ENCODE results near the gene CA12. TPM values are rescaled to one million over a fixed set of nuclear protein-coding genes. Genes with fewer than 3 reads are reported as not detected.
"Not testable (repeated sequence)": the region's sequence is repeated elsewhere in the genome, so short reads cannot be mapped to it uniquely, and the experiment has no call there.

CA12 gene
- under 1 TPM; 0.32 to 0.46 TPM for total RNA-seq

DNA sequence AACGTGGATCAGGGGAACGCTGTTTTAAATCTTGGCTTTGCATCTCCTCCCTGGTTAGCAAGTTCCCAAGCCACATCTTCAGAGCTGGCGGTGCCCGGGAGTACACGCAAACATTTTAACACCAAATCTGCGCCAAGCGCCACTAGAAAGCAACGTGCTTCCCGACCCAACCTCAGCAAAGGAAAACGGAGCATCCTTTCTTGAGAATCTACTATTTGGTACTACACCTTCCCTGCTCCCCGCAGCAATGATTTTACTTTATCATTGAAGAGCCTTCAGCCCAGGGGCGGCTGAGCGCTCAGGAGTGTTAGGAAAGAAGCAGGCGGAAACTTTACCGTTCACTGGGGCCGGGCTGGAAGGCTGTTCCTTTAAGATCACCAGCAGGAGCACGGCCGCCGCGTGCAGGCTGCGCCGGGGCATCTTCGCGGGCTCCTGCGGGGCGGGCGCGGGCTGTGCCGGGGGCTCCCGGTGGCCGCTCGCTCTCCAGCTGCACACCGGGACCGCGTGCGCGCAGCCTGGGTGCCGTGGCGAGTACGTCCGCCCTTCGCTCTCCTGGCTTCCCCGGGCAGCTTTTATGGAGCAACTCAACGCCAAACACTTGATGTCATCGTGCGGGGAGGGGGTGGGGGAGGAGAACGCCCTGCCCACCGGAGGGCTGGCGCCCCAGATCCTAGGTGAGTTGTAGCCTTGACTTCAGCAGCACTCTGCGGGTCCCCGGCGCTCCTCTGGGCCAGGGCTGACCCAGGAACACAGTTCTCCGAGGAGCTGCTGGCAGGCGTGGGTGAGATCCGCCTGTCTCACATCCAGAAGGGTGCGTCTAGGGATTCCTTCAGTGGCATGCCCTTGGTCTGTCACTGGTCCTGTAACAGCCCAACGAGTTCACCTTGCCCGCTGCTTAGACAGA is at the start of gene CA12:
TSS of gene CA12 (minus strand) at position 546 of the 904 bp plus-strand sequence. CDS start at position 420, 126 bp downstream.
- no peaks in the 10 kb centered on the region for H3K9me3 Mint-ChIP-seq (ENCODE audit: low read depth)
- CTCF ChIA-PET = interaction anchor here (0.6 to 1.6 kb wide), 3 partner anchors 8 to 85 kb away, joined by 3 to 6 read pairs (median 5); no protein-coding TSS in a partner anchor
- peak; percentile 44 for DNase-seq
- peaks cover 65% of the 10 kb centered on the region for H3K27me3 Mint-ChIP-seq
- H3K36me3 Mint-ChIP-seq (ENCODE audit: low read depth) = no peaks in the 10 kb centered on the region
- ATAC-seq = peak; percentile 66
- POLR2A ChIA-PET = no interaction called here
- peak within 1 kb of the TSS; percentile 61 for H3K4me3 Mint-ChIP-seq
- H3K4me1 Mint-ChIP-seq = peaks cover 28% of the 10 kb centered on the region
- peak within 1 kb of the TSS; percentile 53 for H3K27ac Mint-ChIP-seq
- intact Hi-C loops (cut with DNase I, micrococcal nuclease) = no loop called here

DNA sequence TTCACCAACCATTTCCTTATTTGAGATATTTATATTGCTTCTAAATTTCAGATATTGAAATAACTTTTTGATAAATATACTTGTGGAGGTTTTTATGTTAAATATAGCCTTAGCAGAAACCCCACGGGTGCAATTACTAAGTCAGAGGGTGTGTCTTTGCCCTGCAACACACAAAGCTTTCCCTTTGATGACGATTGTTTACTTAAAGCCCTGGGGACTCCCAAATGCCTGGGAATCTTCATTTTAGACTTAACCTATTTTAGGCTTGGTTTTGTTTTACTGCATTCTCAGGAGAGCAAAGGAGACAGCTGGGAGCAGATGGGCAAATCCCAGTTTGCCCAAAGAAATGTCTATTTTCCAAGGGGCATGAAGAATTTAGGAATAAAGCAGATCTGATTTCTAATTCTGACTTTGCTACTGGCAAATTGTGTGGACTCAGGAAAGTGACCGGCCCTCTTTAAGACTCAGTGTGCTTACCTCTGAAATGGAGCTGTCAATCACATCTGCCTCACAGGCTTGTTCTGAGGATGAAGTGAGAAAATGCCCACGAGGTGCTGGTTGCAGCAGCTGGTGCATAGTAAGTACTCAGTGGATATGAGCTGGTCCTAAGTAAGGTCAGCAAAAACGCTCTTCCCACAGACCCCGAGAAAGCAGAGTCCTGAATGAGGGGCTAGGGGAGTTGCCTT is 49.3 kb upstream of the CA12 start:
- CTCF ChIA-PET = interaction anchor here (0.7 to 1.8 kb wide), 2 partner anchors 10 to 17 kb away, joined by 3 to 6 read pairs; no protein-coding TSS in a partner anchor
- no peak for DNase-seq
- intact Hi-C loops (cut with DNase I, micrococcal nuclease) = no loop called here

DNA sequence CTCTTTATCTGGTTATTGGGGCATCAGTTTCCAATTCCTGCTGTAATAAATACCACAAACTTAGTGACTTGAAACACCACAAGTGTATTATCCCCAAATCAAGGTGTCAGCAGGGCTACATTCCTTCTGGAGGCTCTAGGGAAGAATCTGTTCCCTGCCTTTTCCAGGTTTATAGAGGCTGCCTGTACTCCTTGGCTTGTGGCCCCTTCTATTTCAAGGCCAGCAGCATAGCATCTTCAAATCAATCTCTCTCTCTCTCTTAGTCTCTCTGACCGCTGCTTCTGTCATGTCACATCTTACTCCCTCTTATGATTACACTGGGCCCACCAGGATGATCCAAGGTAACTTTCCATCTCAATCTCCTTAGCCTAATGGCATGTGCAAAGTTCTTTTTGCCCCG is 44.9 kb upstream of the CA12 start:
- Mint-ChIP-seq H3K4me3 (no peak overlapping the region), H3K4me1 (no peaks in the 10 kb centered on the region), H3K27ac (no peak overlapping the region), H3K36me3 (ENCODE audit: low read depth) (no peaks in the 10 kb centered on the region), H3K27me3 (no peaks in the 10 kb centered on the region), H3K9me3 (ENCODE audit: low read depth) (peaks cover 2% of the 10 kb centered on the region)
- ChIA-PET CTCF (no interaction called here), POLR2A (no interaction called here)
- ATAC-seq (no peak), DNase-seq (no peak)
- intact Hi-C loops (cut with DNase I, micrococcal nuclease) = no loop called here

More for the DNA sequence above, 49.3 kb upstream of the CA12 start:
- peaks cover 2% of the 10 kb centered on the region for H3K9me3 Mint-ChIP-seq (ENCODE audit: low read depth)
- POLR2A ChIA-PET = no interaction called here
- ATAC-seq = no peak
- no peak overlapping the region for H3K4me3 Mint-ChIP-seq
- no peaks in the 10 kb centered on the region for H3K36me3 Mint-ChIP-seq (ENCODE audit: low read depth)
- no peaks in the 10 kb centered on the region for H3K27me3 Mint-ChIP-seq
- no peak overlapping the region for H3K27ac Mint-ChIP-seq
- peaks cover 6% of the 10 kb centered on the region for H3K4me1 Mint-ChIP-seq

DNA sequence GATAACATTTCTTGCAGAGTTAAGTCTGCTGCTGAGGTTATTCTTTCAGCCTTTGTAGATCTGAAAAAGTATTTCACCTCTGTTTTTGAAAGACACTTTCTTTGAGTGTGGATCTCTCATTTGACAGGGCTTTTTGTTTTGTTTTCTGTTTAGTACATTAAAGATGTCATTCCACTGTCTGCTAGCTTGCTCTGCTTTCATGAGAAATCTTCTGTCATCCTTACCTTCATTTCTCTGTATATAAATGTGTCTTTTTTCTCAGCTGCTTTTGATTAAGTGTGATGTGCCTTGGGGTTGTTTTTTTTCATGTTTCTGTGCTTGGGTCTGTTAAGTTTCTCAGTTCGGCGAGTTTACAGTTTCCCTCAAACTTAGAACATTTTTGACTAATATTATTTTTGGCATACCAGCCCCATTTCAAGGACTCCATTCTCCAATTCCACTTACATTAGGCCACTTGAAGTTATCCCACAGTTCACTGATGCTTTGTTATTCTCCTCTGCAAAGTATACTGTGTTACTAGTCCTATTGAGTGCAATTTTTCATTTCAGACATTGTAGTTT is 43.9 kb upstream of the CA12 start:
- POLR2A ChIA-PET = no interaction called here
- peaks cover 2% of the 10 kb centered on the region for H3K9me3 Mint-ChIP-seq (ENCODE audit: low read depth)
- H3K4me3 Mint-ChIP-seq = no peak overlapping the region
- DNase-seq (no peak), ATAC-seq (no peak)
- H3K4me1 Mint-ChIP-seq = no peaks in the 10 kb centered on the region
- CTCF ChIA-PET = interaction anchor here (1.3 kb wide), 1 partner anchor 12 kb away, joined by 3 read pairs; no protein-coding TSS in a partner anchor
- intact Hi-C loops (cut with DNase I, micrococcal nuclease) = no loop called here
- no peak overlapping the region for H3K27ac Mint-ChIP-seq
- H3K27me3 Mint-ChIP-seq = no peaks in the 10 kb centered on the region
- no peaks in the 10 kb centered on the region for H3K36me3 Mint-ChIP-seq (ENCODE audit: low read depth)

DNA sequence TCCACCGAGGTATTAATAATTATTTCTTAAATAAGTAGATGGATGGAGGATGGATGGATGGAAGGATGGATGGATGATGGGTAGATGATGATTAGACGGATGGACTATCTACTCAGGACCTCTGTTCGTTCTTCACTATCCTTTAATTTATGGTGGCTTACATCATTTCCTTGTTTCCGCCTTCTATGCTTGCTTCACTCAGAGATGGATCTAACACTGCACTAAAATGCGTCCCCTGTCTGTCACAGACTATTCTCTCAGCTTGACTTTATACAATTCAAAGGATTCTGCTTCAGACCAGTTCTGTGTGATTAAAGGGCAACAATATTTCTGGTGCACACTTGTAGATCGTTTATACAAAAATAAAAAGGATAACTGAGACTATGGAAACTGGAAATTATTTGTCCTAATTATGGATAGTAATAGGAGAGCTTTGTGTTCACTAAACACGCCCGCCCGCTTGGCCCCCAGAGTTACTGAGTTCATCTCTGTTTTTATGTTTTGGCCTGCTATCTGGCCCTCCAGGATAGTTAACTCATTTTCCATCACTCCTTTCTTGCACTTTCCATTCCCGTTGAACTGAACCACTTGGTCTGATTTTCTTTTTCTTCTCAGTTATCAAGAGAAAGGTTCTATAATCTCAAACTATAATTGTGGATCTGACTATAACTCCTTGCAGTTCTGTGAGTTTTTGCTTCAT is 41.4 kb upstream of the CA12 start:
- DNase-seq = no peak
- intact Hi-C loops (cut with DNase I, micrococcal nuclease) = no loop called here
- Mint-ChIP-seq H3K4me1 (no peaks in the 10 kb centered on the region), H3K36me3 (ENCODE audit: low read depth) (no peaks in the 10 kb centered on the region), H3K27ac (no peak overlapping the region), H3K9me3 (ENCODE audit: low read depth) (peaks cover 2% of the 10 kb centered on the region), H3K4me3 (no peak overlapping the region), H3K27me3 (no peaks in the 10 kb centered on the region)
- ATAC-seq = no peak
- ChIA-PET CTCF (interaction anchor here (1.0 kb wide), 1 partner anchor 22 kb away, joined by 3 read pairs; no protein-coding TSS in a partner anchor), POLR2A (no interaction called here)

DNA sequence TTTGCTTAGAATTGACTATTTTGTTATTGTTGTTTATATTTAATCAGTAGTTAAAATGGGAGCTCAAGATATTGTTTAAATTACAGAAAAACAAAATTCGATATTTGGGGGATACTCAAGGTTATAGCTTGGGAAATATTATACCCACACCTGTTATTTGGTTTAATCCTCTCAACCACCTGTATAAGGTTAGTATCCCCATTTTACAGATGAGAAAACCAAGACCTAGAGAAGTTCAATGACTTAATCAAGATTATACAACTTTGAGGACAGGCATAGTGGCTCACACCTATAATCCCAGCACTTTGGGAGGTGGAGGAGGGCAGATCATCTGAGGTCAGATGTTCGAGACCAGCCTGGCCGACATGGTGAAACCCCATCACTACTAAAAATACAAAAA is 39.8 kb upstream of the CA12 start:
- DNase-seq = no peak
- CTCF ChIA-PET = interaction anchor here (0.6 to 1.5 kb wide), 4 partner anchors 10 to 523 kb away, joined by 3 to 6 read pairs (median 4); no protein-coding TSS in a partner anchor
- POLR2A ChIA-PET = no interaction called here

DNA sequence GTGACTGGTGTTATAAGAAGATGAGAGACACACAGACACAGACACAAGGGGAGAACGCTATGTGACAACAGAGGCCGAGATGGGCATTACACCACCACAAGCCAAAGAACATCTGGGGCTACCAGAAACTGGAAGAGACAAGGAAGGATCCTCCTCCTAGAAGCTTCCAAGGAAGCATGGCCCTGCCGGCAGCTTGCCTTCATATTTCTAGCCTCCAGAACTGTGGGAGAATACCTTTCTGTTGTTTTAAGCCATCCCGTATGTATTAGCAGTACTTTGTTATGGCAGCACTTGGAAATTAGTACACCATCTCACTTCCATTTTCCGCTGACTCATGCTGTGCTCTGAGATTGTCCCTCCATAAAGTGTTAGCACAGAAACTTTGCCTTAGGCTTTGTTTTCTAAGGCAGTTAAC is 38.7 kb upstream of the CA12 start:
- Mint-ChIP-seq H3K4me3 (no peak overlapping the region), H3K9me3 (ENCODE audit: low read depth) (no peaks in the 10 kb centered on the region), H3K4me1 (no peaks in the 10 kb centered on the region), H3K36me3 (ENCODE audit: low read depth) (no peaks in the 10 kb centered on the region), H3K27me3 (no peaks in the 10 kb centered on the region), H3K27ac (no peak overlapping the region)
- ChIA-PET POLR2A (no interaction called here), CTCF (no interaction called here)
- no peak for DNase-seq
- ATAC-seq = no peak
- intact Hi-C loops (cut with DNase I, micrococcal nuclease) = no loop called here

More for the DNA sequence above, 39.8 kb upstream of the CA12 start:
- Mint-ChIP-seq H3K27me3 (no peaks in the 10 kb centered on the region), H3K4me3 (no peak overlapping the region), H3K36me3 (ENCODE audit: low read depth) (no peaks in the 10 kb centered on the region), H3K27ac (no peak overlapping the region), H3K9me3 (ENCODE audit: low read depth) (no peaks in the 10 kb centered on the region), H3K4me1 (no peaks in the 10 kb centered on the region)
- ATAC-seq = no peak
- intact Hi-C loops (cut with DNase I, micrococcal nuclease) = no loop called here

DNA sequence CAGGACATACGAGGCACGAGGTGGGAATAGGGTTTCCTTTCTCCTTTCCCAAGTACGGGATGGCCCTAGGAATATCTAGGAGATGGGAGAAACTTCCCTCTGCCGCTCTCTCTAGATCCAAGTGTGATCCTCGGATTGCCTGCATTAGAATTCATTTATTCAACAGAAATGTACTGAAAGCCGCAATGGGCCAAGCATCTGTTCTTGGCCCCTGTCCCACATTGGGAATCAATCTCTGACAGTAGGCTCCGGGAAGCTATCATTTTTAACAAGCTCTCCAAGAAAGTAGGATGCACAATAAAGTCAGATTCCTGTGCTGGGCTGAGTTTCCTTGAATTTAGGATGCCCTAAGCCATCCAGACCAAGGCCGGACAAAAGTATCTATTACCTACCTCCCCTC is 37.2 kb upstream of the CA12 start:
- CTCF ChIA-PET = no interaction called here
- ATAC-seq = no peak
- H3K9me3 Mint-ChIP-seq (ENCODE audit: low read depth) = no peaks in the 10 kb centered on the region

DNA sequence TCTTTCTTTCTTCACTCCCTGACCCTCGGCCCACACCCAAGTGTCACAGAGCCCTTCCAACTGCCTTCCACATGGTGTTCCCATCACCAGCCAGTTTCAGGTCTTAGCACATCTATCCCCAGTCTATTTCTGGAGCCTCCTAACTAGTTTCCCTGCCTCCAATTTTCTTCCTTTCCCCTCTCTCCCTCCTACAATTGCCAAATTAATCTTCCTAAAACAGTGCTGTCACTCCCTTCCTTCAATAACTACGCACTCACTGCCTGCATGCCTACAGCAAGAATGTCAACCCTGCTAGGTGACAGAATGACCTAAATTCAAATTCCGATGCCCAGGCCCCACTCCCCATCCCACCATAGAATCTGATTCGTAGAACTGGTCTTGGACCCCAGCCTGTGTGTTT is 36.1 kb upstream of the CA12 start:
- H3K4me1 Mint-ChIP-seq = no peaks in the 10 kb centered on the region
- H3K27me3 Mint-ChIP-seq = peaks cover under 1% of the 10 kb centered on the region
- CTCF ChIA-PET = no interaction called here
- POLR2A ChIA-PET = no interaction called here
- no peak overlapping the region for H3K27ac Mint-ChIP-seq
- no peaks in the 10 kb centered on the region for H3K9me3 Mint-ChIP-seq (ENCODE audit: low read depth)
- no peak for DNase-seq
- intact Hi-C loops (cut with DNase I, micrococcal nuclease) = no loop called here
- no peak for ATAC-seq
- no peaks in the 10 kb centered on the region for H3K36me3 Mint-ChIP-seq (ENCODE audit: low read depth)
- no peak overlapping the region for H3K4me3 Mint-ChIP-seq

More for the DNA sequence above, 37.2 kb upstream of the CA12 start:
- Mint-ChIP-seq H3K4me3 (no peak overlapping the region), H3K4me1 (no peaks in the 10 kb centered on the region), H3K27ac (no peak overlapping the region), H3K27me3 (no peaks in the 10 kb centered on the region), H3K36me3 (ENCODE audit: low read depth) (no peaks in the 10 kb centered on the region)
- no peak for DNase-seq
- POLR2A ChIA-PET = no interaction called here
- intact Hi-C loops (cut with DNase I, micrococcal nuclease) = no loop called here

DNA sequence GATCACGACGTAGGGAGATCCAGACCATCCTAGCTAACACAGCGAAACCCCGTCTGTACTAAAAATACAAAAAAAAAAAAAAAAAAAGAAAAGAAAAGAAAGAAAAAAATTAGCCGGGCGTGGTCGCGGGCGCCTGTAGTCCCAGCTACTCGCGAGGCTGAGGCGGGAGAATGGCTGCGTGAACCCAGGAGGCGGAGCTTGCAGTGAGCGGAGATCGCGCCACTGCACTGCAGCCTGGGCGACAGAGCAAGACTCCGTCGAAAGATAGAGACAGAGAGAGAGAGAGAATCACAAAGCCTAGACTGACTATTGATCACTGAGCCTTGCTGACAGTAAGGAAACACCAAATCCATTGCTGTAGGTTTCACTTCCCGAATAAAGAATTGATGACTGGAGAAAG is 35.6 kb upstream of the CA12 start:
- H3K4me1 Mint-ChIP-seq; CTCF ChIA-PET; intact Hi-C loops (cut with DNase I, micrococcal nuclease); DNase-seq; H3K9me3 Mint-ChIP-seq (ENCODE audit: low read depth); H3K27me3 Mint-ChIP-seq; H3K4me3 Mint-ChIP-seq; POLR2A ChIA-PET; H3K36me3 Mint-ChIP-seq (ENCODE audit: low read depth); ATAC-seq; H3K27ac Mint-ChIP-seq: not testable (repeated sequence)

DNA sequence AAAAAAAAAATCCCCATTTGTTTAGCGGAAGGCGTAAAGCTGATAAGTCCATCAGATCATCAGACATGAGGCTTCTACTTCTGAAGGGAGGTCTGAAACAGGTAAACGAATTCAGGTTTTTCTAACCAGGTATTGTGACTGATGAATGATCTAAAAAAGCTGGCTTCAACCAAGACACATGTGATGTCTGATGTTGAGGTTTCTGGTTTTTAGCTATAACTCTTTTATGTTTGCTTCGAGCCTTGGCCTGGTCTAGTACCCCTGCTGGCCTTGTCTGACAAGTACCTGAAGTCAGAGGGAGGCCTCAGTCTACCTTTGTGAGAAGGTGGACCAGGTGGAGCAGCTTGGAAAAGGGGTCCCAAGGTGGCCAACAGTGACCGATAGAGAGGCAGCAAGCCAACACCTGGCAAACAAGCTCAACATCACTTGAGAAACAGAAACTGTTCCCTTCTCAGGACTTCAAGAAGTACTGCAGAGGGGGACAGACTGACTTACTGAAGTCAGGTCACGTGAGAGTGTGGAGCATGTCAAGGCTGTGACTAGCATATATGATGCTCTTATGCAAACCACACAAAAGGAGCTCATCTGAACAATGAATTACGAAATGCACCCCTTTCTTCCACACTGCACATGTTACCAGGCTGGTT is 33.0 kb upstream of the CA12 start:
- Mint-ChIP-seq H3K36me3 (ENCODE audit: low read depth) (no peaks in the 10 kb centered on the region), H3K27me3 (peaks cover 3% of the 10 kb centered on the region), H3K27ac (no peak overlapping the region), H3K4me3 (no peak overlapping the region), H3K9me3 (ENCODE audit: low read depth) (no peaks in the 10 kb centered on the region), H3K4me1 (no peaks in the 10 kb centered on the region)
- ChIA-PET CTCF (interaction anchor here (0.6 to 2.1 kb wide), 6 partner anchors 9 to 145 kb away, joined by 3 to 7 read pairs (median 3); no protein-coding TSS in a partner anchor), POLR2A (interaction anchor here (0.7 kb wide), 1 partner anchor 335 kb away, joined by 4 read pairs; no protein-coding TSS in a partner anchor)
- DNase-seq (no peak), ATAC-seq (peak; percentile 63)
- intact Hi-C loops (cut with DNase I, micrococcal nuclease) = no loop called here

Measured in activated CD4-positive, alpha-beta T cell treated with anti-CD3 and anti-CD28 coated beads for 36 hours (primary cell).